Endothelial cell of umbilical vein (primary cell): ENCODE results near the gene ASIP. TPM values are rescaled to one million over a fixed set of nuclear protein-coding genes. Genes with fewer than 3 reads are reported as not detected.

ENCODE experiments used
- BruUV-seq: library from RNA; stranded (reverse); fragments of 400-500 nt; replicated peaks from 2 replicates; lab custom pipeline; 2021; lab: Mats Ljungman, UMichigan
- CTCF ChIA-PET: fragments of 300-600, 350-600 bp; sonication (Branson Sonifier 250); formaldehyde crosslinking; loops from one replicate; lab custom pipeline; 2021; ENCODE audit warnings: antibody characterized with exemption, inconsistent platforms; lab: Charles Lee
- POLR2A ChIA-PET: fragments of 300-600, 350-600 bp; sonication (Branson Sonifier 250); formaldehyde crosslinking; loops from one replicate; lab custom pipeline; 2021; ENCODE audit warnings: antibody characterized with exemption, inconsistent platforms; lab: Charles Lee
- DNase-seq: peaks from one replicate; pipeline ENCODE4 v3.0.0-alpha.2; 2011; ENCODE audit warnings: low read depth, low spot score
- FAIRE-seq: peaks from 2 replicates; lab custom pipeline; 2011; peaks lifted over from hg19 to GRCh38; lab: Jason Lieb, UNC
- H2AFZ ChIP-seq: 2 replicates; pipeline ENCODE4 v1.6.0; 2012; ENCODE audit warnings: low read depth, low read length, control low read depth, inconsistent platforms
- H3K27ac ChIP-seq: 2 replicates; pipeline ENCODE4 v1.5.1; 2011; ENCODE audit warnings: low read depth, mild to moderate bottlenecking, control low read depth, low read length, moderate library complexity; ENCODE audit not compliant: insufficient read depth
- H3K27me3 ChIP-seq, 2 experiments: 2 replicates each; pipeline versions ENCODE4 v1.6.0 to v1.6.1; 2011; ENCODE audit warnings: low read length in 2 of 2, mixed read lengths in 1 of 2; ENCODE audit not compliant: control insufficient read depth in 2 of 2, insufficient read depth in 2 of 2
- H3K36me3 ChIP-seq, 2 experiments: 2 replicates in 1 of 2; 3 replicates in 1 of 2; pipeline ENCODE4 v1.5.1; 2011; ENCODE audit warnings: low read length in 2 of 2, mild to moderate bottlenecking in 1 of 2, moderate library complexity in 1 of 2; ENCODE audit not compliant: control insufficient read depth in 2 of 2, insufficient read depth in 2 of 2; ENCODE audit errors: extremely low read depth in 1 of 2
- H3K4me1 ChIP-seq: 3 replicates; pipeline ENCODE4 v1.5.1; 2011; ENCODE audit warnings: mild to moderate bottlenecking, low read length; ENCODE audit not compliant: control insufficient read depth, insufficient read depth; ENCODE audit errors: extremely low read depth
- H3K4me2 ChIP-seq: 2 replicates; pipeline ENCODE4 v1.6.1; 2011; ENCODE audit warnings: low read length, control low read depth, mixed read lengths; ENCODE audit not compliant: insufficient read depth
- H3K4me3 ChIP-seq, 3 experiments: fragments of 200-600 bp in 1 of 3; sonication (generic), shearing (Covaris generic) in 1 of 3; replicated peaks in 1 of 3; 2 replicates each; pipeline ENCODE4 v1.5.1; 2011 to 2016; ENCODE audit warnings: control low read depth in 3 of 3, low read length in 3 of 3, mild to moderate bottlenecking in 2 of 3, inconsistent platforms in 1 of 3, low read depth in 1 of 3, moderate library complexity in 1 of 3; ENCODE audit not compliant: insufficient read depth in 1 of 3
- H3K79me2 ChIP-seq: 2 replicates; pipeline ENCODE4 v1.6.0; 2012; ENCODE audit warnings: low read length, inconsistent platforms; ENCODE audit not compliant: control insufficient read depth, insufficient read depth
- H3K9ac ChIP-seq: replicated peaks from 2 replicates; pipeline ENCODE3; 2011; ENCODE audit warnings: low read length, control low read depth; ENCODE audit not compliant: insufficient read depth; ENCODE audit errors: extremely low read depth
- H3K9me1 ChIP-seq: replicated peaks from 3 replicates; pipeline ENCODE4 v1.6.0; 2011; ENCODE audit warnings: mild to moderate bottlenecking, low read length; ENCODE audit not compliant: control insufficient read depth, insufficient read depth; ENCODE audit errors: extremely low read depth
- H3K9me3 ChIP-seq: replicated peaks from 2 replicates; pipeline ENCODE4 v1.5.1; 2012; ENCODE audit warnings: low read length, inconsistent platforms; ENCODE audit not compliant: control insufficient read depth, insufficient read depth
- H4K20me1 ChIP-seq: replicated peaks from 2 replicates; pipeline ENCODE3; 2011; ENCODE audit warnings: mild to moderate bottlenecking, low read length; ENCODE audit not compliant: control insufficient read depth, insufficient read depth; ENCODE audit errors: extremely low read depth
- FOS ChIP-seq: IDR thresholded peaks from 2 replicates; pipeline ENCODE4 v1.6.1; 2011; ENCODE audit warnings: mild to moderate bottlenecking, low read length, moderate library complexity, borderline replicate concordance; ENCODE audit not compliant: insufficient read depth
- JUN ChIP-seq: IDR thresholded peaks from 2 replicates; pipeline ENCODE4 v1.6.1; 2011; ENCODE audit warnings: borderline replicate concordance, low read depth; ENCODE audit not compliant: insufficient read length, insufficient read depth
- MYC ChIP-seq: IDR thresholded peaks from one replicate; pipeline ENCODE4 v1.6.1; 2011; ENCODE audit warnings: mild to moderate bottlenecking, low read depth, low read length
- dilution Hi-C: fragments of 300-500 bp; cut with MboI; formaldehyde crosslinking; loops from one replicate; pipeline ENCODE4 v1.15.0; 2019; ENCODE audit warnings: low sequenced_read_pairs; ENCODE audit not compliant: extremely low pct_ligation_motif_present
- intact Hi-C: fragments of 100-400 bp; cut with micrococcal nuclease; formaldehyde crosslinking; loops from one replicate; pipeline ENCODE4 v1.10.0; 2022
- polyA plus RNA-seq, 4 experiments: library from polyadenylated mRNA; depleted of rRNA in 3 of 4; stranded (reverse) in 3 of 4; unstranded in 1 of 4; fragments of >200 nt; gene quantifications; 2 replicates each; pipeline versions ENCODE4 v1.2.1 to v1.2.3, GENCODE V29; 2011 to 2012; ENCODE audit warnings: missing spikeins in 1 of 4
- total RNA-seq: library from RNA; stranded (reverse); gene quantifications from 2 replicates; pipeline ENCODE4 v1.2.3, GENCODE V29; 2021
- TF ChIP-seq, protein P1 (sequence below): IDR thresholded peaks from 2 replicates; pipeline ENCODE4 v1.6.1; 2011; ENCODE audit not compliant: insufficient read depth, insufficient read length

ASIP gene
- total and polyA plus RNA-seq, 2 donors (not counting 3 experiments of a cell fraction or from before 2014, with no cell fraction given): not detected

DNA sequence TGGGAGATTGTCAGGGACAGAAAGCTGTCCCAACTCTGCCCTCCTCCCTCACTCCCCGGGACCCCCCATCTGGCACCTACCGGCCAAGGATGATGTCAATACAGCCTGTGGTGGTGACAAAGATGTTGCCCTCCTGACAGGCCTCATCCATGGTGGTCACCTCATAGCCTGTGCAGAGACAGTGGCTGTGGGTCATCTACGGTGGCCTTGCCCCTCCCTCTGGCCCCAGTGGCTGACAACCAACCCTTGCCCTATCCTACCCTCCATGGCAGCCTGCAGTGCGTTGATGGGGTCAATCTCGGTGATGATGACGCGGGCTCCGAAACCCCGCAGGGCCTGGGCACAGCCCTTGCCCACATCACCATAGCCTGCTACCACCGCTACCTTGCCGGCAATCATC is 49.2 kb downstream of the ASIP start:
- no TSS peak for BruUV-seq
- Histone ChIP-seq H2AFZ (no peak overlapping the region), H3K79me2 (no peaks in the 10 kb centered on the region), H3K4me2 (no peak overlapping the region), H3K9me3 (no peaks in the 10 kb centered on the region), H3K36me3 (peaks cover 0 to 12% of the 10 kb centered on the region in 2 experiments), H3K9me1 (no peaks in the 10 kb centered on the region), H3K9ac (no peak overlapping the region), H4K20me1 (no peaks in the 10 kb centered on the region), H3K4me3 (no peak overlapping the region), H3K27ac (no peak overlapping the region), H3K4me1 (no peaks in the 10 kb centered on the region), H3K27me3 (no peaks in the 10 kb centered on the region)
- TF ChIP-seq JUN: no peak
- TF ChIP-seq, protein P1, sequence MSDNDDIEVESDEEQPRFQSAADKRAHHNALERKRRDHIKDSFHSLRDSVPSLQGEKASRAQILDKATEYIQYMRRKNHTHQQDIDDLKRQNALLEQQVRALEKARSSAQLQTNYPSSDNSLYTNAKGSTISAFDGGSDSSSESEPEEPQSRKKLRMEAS: no peak
- FAIRE-seq (no peak), DNase-seq (no peak)
- ChIA-PET POLR2A (no interaction called here), CTCF (interaction anchor here (1.3 kb wide), 1 partner anchor 100 kb away, joined by 3 read pairs; no protein-coding TSS in a partner anchor)
- dilution Hi-C loops: no loop called here
- intact Hi-C loops: no loop called here

DNA sequence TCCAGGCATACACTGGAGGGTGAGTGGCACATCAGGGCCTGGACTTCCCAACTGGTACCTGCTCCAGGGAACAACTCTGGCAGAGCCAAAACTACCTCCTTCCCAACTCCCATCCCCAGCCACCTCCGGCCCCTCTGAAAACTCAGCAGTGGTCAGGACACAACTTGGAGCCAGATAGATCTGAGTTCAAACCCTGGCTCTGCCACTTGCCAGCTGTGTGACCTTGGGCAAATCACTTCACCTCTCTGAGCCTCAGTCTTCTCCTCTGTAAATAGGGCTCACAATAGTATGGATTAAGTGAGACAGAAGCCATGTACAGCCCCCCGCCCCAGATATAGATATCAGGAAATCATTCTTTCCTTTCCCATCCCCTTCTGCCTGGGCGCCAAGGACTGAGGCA is 51.3 kb downstream of the ASIP start:
- TF ChIP-seq FOS (no peak), MYC (no peak)
- CTCF ChIA-PET: no interaction called here
- H3K79me2 ChIP-seq: peaks cover 7% of the 10 kb centered on the region
- no peaks in the 10 kb centered on the region for H3K4me1 ChIP-seq
- dilution Hi-C loops: no loop called here
- BruUV-seq: no TSS peak
- no peak overlapping the region for H3K4me2 ChIP-seq
- H2AFZ ChIP-seq: no peak overlapping the region
- H3K27me3 ChIP-seq: no peaks in the 10 kb centered on the region
- intact Hi-C loops: no loop called here
- FAIRE-seq (no peak), DNase-seq (no peak)
- no peaks in the 10 kb centered on the region for H3K9me3 ChIP-seq
- H3K9me1 ChIP-seq: no peaks in the 10 kb centered on the region
- POLR2A ChIA-PET: no interaction called here
- no peak overlapping the region for H3K27ac ChIP-seq
- H3K4me3 ChIP-seq: no peak overlapping the region
- no peaks in the 10 kb centered on the region for H4K20me1 ChIP-seq
- H3K36me3 ChIP-seq: peaks cover 0 to 10% of the 10 kb centered on the region in 2 experiments
- no peak overlapping the region for H3K9ac ChIP-seq
